Type B pancreatic cell (in vitro differentiated cells): Measurements from ENCODE around the gene EPB41L2. TPM values are rescaled to one million over a fixed set of nuclear protein-coding genes. Genes with fewer than 3 reads are reported as not detected.
"Not testable (repeated sequence)": the region's sequence is repeated elsewhere in the genome, so short reads cannot be mapped to it uniquely, and the experiment has no call there.

ENCODE experiments used
- DNase-seq: peaks from one replicate; pipeline ENCODE4 v3.0.0; 2021; ENCODE audit warnings: mixed read lengths; ENCODE audit not compliant: unreplicated experiment; ENCODE audit errors: extremely low spot score
- H3K27ac Mint-ChIP-seq: 2 replicates; pipeline ENCODE4 v1.8.0; 2021; ENCODE audit warnings: mild to moderate bottlenecking, mixed read lengths
- H3K27me3 Mint-ChIP-seq: 2 replicates; pipeline ENCODE4 v1.8.0; 2021; ENCODE audit warnings: mixed read lengths
- H3K36me3 Mint-ChIP-seq: 2 replicates; pipeline ENCODE4 v1.8.0; 2021; ENCODE audit warnings: mixed read lengths
- H3K4me1 Mint-ChIP-seq: one replicate; pipeline ENCODE4 v1.8.0; 2021; ENCODE audit warnings: mixed read lengths; ENCODE audit not compliant: unreplicated experiment
- H3K4me3 Mint-ChIP-seq: 2 replicates; pipeline ENCODE4 v1.8.0; 2021; ENCODE audit warnings: mild to moderate bottlenecking, mixed read lengths
- H3K9me3 Mint-ChIP-seq: 2 replicates; pipeline ENCODE4 v1.8.0; 2021; ENCODE audit warnings: mixed read lengths
- total RNA-seq: library from RNA; stranded (reverse); gene quantifications from 2 replicates; pipeline ENCODE4 v1.2.1, GENCODE V29; 2021; ENCODE audit warnings: low replicate concordance
- TF ChIP-seq, protein P1 (sequence below): fragments of 200-600 bp; sonication (generic); conservative IDR thresholded peaks from 2 replicates; pipeline ENCODE4 v1.5.0; 2021; ENCODE audit warnings: antibody characterized with exemption, mild to moderate bottlenecking

Gene EPB41L2
- total RNA-seq, 1 donor from 2014 or later, result 74.8 TPM

- TF ChIP-seq, protein P1, sequence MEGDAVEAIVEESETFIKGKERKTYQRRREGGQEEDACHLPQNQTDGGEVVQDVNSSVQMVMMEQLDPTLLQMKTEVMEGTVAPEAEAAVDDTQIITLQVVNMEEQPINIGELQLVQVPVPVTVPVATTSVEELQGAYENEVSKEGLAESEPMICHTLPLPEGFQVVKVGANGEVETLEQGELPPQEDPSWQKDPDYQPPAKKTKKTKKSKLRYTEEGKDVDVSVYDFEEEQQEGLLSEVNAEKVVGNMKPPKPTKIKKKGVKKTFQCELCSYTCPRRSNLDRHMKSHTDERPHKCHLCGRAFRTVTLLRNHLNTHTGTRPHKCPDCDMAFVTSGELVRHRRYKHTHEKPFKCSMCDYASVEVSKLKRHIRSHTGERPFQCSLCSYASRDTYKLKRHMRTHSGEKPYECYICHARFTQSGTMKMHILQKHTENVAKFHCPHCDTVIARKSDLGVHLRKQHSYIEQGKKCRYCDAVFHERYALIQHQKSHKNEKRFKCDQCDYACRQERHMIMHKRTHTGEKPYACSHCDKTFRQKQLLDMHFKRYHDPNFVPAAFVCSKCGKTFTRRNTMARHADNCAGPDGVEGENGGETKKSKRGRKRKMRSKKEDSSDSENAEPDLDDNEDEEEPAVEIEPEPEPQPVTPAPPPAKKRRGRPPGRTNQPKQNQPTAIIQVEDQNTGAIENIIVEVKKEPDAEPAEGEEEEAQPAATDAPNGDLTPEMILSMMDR, result no peak
- peaks cover 8% of the 10 kb centered on the region for H3K9me3 Mint-ChIP-seq
- no peaks in the 10 kb centered on the region for H3K36me3 Mint-ChIP-seq
- no peaks in the 10 kb centered on the region for H3K27me3 Mint-ChIP-seq
- H3K27ac Mint-ChIP-seq, result no peak overlapping the region
- H3K4me3 Mint-ChIP-seq, result no peak overlapping the region
- DNase-seq, result no peak
- peaks cover 3% of the 10 kb centered on the region for H3K4me1 Mint-ChIP-seq
Measured at GRCh38 chr6:130815200-130816071, 247.6 kb downstream of the EPB41L2 start.

DNA sequence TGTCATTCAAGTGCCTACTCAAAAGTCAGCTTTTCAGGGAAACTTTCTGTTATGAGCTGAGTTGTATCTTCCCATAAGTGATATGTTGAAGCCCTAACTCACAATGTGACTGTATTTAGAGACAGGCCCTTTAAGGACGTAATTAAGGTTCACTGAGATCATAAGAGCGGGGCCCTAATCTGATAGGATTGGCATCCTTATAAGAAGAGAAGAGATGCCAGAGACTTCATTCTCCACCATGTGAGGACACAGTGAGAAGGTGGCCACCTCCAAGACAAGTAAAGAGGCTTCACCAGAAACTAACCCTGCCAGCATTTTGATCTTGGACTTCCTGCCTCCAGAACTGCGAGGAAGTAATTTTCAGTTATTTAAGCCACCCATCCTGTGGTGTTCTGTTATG is 248.5 kb downstream of the EPB41L2 start:
- no peak for DNase-seq
- Mint-ChIP-seq H3K27me3 (no peaks in the 10 kb centered on the region), H3K4me3 (no peak overlapping the region), H3K4me1 (peaks cover 7% of the 10 kb centered on the region), H3K36me3 (no peaks in the 10 kb centered on the region), H3K9me3 (peaks cover 2% of the 10 kb centered on the region), H3K27ac (no peak overlapping the region)
- TF ChIP-seq, protein P1, result no peak

DNA sequence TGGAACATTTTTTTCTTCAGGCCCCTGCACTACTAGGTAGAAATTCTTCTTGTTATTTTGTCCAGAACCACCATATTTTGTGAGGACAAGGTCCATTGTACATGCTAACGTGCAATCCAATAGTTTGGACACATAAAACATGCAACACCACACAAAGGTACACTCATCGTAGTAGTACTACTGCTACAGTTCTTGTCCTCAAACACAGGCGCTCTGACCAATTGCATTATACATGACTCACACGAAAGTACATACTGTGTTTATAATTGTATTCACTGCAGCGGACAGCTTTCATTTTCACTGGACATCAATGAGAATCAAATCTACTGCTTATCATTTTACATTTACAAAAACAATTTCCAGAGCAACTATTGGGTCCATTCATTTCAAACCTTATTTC is 251.1 kb downstream of the EPB41L2 start:
- no peak for DNase-seq
- no peaks in the 10 kb centered on the region for H3K27me3 Mint-ChIP-seq
- H3K27ac Mint-ChIP-seq, result no peak overlapping the region

GRCh38 chr6:130810307-130811030 is 252.6 kb downstream of the EPB41L2 start:
- DNase-seq, result no peak
- H3K9me3 Mint-ChIP-seq, result no peaks in the 10 kb centered on the region
- H3K4me1 Mint-ChIP-seq, result peaks cover 7% of the 10 kb centered on the region
- TF ChIP-seq, protein P1, result no peak
- H3K36me3 Mint-ChIP-seq, result no peaks in the 10 kb centered on the region
- H3K4me3 Mint-ChIP-seq, result no peak overlapping the region
- H3K27me3 Mint-ChIP-seq, result no peaks in the 10 kb centered on the region
- H3K27ac Mint-ChIP-seq, result no peak overlapping the region

More for the DNA sequence above, 251.1 kb downstream of the EPB41L2 start:
- no peaks in the 10 kb centered on the region for H3K36me3 Mint-ChIP-seq
- H3K4me1 Mint-ChIP-seq, result peaks cover 7% of the 10 kb centered on the region
- TF ChIP-seq, protein P1, result no peak
- H3K9me3 Mint-ChIP-seq, result no peaks in the 10 kb centered on the region
- no peak overlapping the region for H3K4me3 Mint-ChIP-seq

GRCh38 chr6:130801368-130801767 is 261.7 kb downstream of the EPB41L2 start:
- H3K9me3 Mint-ChIP-seq, H3K4me1 Mint-ChIP-seq, H3K27me3 Mint-ChIP-seq, H3K27ac Mint-ChIP-seq, H3K4me3 Mint-ChIP-seq, H3K36me3 Mint-ChIP-seq, DNase-seq: not testable (repeated sequence)

DNA sequence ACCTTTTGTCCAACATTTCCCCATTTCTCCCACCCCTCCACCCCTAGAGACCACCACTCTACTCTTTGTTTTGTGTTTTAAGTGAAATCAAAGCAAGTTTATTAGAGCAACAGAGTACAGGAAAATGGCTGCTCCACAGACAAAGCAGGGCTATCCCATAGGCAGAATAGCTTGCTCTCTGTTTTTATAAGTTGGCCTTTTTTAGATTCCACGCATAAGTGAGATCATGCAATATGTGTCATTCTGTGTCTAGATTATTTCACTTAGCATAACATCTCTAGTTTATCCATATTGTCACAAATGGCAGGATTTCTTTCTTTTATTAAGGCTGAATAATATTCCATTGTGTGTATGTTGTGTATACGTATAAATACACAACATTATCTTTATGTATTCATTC is 266.0 kb downstream of the EPB41L2 start:
- H3K4me3 Mint-ChIP-seq, result no peak overlapping the region

More for the DNA sequence above, 266.0 kb downstream of the EPB41L2 start:
- H3K27me3 Mint-ChIP-seq, result no peaks in the 10 kb centered on the region
- no peak for DNase-seq
- peaks cover 5% of the 10 kb centered on the region for H3K4me1 Mint-ChIP-seq
- peaks cover 9% of the 10 kb centered on the region for H3K9me3 Mint-ChIP-seq
- no peaks in the 10 kb centered on the region for H3K36me3 Mint-ChIP-seq
- H3K27ac Mint-ChIP-seq, result no peak overlapping the region
- TF ChIP-seq, protein P1, result no peak
